Suprapubic skin (tissue), 4 donors: Measurements from ENCODE around the gene LHX3. TPM values are rescaled to one million over a fixed set of nuclear protein-coding genes. Genes with fewer than 3 reads are reported as not detected.

Experiments
- DNase-seq, 2 donors: peaks; one replicate each; pipeline ENCODE4 v3.0.0-alpha.2; 2019; ENCODE audit warnings: low spot score in 2 of 2
- H3K27ac ChIP-seq: fragments of 200-600 bp; sonication (generic); one replicate; pipeline ENCODE4 v1.5.1; 2019
- H3K27me3 ChIP-seq: fragments of 200-600 bp; sonication (generic); one replicate; pipeline ENCODE4 v1.5.1; 2019
- H3K36me3 ChIP-seq: fragments of 200-600 bp; sonication (generic); one replicate; pipeline ENCODE4 v1.5.1; 2019
- H3K4me1 ChIP-seq: fragments of 200-600 bp; sonication (generic); one replicate; pipeline ENCODE4 v1.5.1; 2019
- H3K4me3 ChIP-seq: fragments of 200-600 bp; sonication (generic); one replicate; pipeline ENCODE4 v1.5.1; 2019; ENCODE audit warnings: mild to moderate bottlenecking
- H3K9me3 ChIP-seq: fragments of 200-600 bp; sonication (generic); one replicate; pipeline ENCODE4 v1.5.1; 2019
- EP300 ChIP-seq: sonication (generic); formaldehyde crosslinking; IDR thresholded peaks from one replicate; pipeline ENCODE4 v1.6.1; 2017; ENCODE audit warnings: antibody characterized with exemption
- POLR2A ChIP-seq, 2 donors: fragments of 450-650 bp; IDR thresholded peaks; one replicate each; pipeline ENCODE4 v1.6.1; 2017; ENCODE audit warnings: antibody characterized with exemption in 2 of 2, mild to moderate bottlenecking in 2 of 2, moderate library complexity in 2 of 2
- POLR2AphosphoS5 ChIP-seq, 3 donors: sonication (generic); formaldehyde crosslinking; IDR thresholded peaks; one replicate each; pipeline ENCODE4 v1.6.1; 2017; ENCODE audit warnings: antibody characterized with exemption in 3 of 3
- WGBS: methylation state at CpG from one replicate; pipeline ENCODE4 v1.1.5; 2018; 5-methylcytosine and 5-hydroxymethylcytosine counted together
- total RNA-seq, 4 donors: library from RNA; depleted of rRNA; stranded (reverse); fragments of >200 nt; gene quantifications; one replicate each; pipeline ENCODE4 v1.1.0, GENCODE V29; 2016
- TF ChIP-seq, protein P1 (sequence below), 2 donors: fragments of 200-600 bp in 1 of 2; fragments of 450-650 bp in 1 of 2; sonication (generic) in 1 of 2; IDR thresholded peaks; one replicate each; pipeline ENCODE4 v1.5.1; 2016 to 2019; ENCODE audit warnings: antibody characterized with exemption in 2 of 2, mild to moderate bottlenecking in 1 of 2, moderate library complexity in 1 of 2

The LHX3 gene
- total RNA-seq, 4 donors from 2014 or later, result 0.26 TPM; not detected in 2

DNA sequence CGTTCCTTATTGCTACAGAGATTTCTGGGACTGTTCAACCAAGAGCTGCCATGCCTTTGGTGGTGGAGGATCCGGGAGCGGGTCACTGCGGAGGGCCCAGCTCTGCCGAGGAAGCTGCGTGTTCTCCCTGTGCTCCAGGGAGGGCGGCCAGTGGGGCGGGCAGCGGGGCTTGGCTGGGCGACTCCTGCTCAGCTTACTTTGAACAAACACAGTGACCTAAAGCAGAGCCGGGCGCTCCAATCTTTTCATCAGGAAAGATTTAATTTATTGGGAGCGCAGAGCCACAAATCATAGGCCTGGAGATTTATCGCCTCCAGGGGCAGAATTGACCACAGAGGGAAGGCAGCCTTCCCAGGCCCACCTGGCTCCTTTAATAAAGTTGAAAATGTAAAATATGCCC, 27.7 kb downstream of the LHX3 start:
- Histone ChIP-seq H3K9me3 (no peaks in the 10 kb centered on the region), H3K27me3 (peaks cover 42% of the 10 kb centered on the region), H3K4me3 (no peak overlapping the region), H3K27ac (no peak overlapping the region), H3K36me3 (no peaks in the 10 kb centered on the region), H3K4me1 (no peaks in the 10 kb centered on the region)
- no peak for TF ChIP-seq EP300
- no peak for TF ChIP-seq POLR2AphosphoS5 (IDR thresholded peaks at IDR 0.05)
- no peak for TF ChIP-seq POLR2A (IDR thresholded peaks at IDR 0.05)
- TF ChIP-seq, protein P1, sequence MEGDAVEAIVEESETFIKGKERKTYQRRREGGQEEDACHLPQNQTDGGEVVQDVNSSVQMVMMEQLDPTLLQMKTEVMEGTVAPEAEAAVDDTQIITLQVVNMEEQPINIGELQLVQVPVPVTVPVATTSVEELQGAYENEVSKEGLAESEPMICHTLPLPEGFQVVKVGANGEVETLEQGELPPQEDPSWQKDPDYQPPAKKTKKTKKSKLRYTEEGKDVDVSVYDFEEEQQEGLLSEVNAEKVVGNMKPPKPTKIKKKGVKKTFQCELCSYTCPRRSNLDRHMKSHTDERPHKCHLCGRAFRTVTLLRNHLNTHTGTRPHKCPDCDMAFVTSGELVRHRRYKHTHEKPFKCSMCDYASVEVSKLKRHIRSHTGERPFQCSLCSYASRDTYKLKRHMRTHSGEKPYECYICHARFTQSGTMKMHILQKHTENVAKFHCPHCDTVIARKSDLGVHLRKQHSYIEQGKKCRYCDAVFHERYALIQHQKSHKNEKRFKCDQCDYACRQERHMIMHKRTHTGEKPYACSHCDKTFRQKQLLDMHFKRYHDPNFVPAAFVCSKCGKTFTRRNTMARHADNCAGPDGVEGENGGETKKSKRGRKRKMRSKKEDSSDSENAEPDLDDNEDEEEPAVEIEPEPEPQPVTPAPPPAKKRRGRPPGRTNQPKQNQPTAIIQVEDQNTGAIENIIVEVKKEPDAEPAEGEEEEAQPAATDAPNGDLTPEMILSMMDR (IDR thresholded peaks at IDR 0.05), result no peak
- DNase-seq, result no peak
- WGBS, result 62% methylated on average over 7 of the region's 14 CpGs

DNA sequence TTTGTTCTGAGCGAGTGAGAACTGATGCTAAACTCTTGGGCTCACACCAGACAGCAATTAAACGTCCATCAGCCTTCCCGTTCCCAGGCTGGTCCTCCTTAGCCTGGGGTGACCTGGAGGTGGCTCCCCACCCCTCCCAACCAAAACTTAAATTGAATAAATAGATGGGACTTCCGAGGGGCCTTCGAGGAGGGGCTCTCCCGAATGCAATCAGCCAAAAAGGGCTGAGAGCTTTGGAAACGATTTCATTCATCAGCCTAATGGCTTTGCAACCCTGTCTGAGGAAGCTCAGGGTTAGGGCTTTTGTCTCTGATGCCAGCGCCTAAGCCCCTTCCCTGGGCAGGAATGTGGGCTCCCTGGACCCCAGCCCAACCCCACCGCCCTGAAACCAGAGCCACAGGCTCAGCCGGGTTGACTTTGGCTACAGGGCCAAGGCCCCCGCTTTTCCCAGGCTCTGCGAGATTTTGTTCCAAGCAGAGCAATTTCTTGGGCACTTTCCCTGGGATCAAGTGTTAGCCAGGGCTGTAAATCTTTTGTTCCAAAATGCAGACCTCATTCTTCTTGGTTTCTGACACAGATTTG, 29.2 kb downstream of the LHX3 start:
- DNase-seq, result no peak
- H3K27me3 ChIP-seq, result peaks cover 48% of the 10 kb centered on the region
- no peaks in the 10 kb centered on the region for H3K9me3 ChIP-seq
- H3K4me1 ChIP-seq, result no peaks in the 10 kb centered on the region
- WGBS, result 54% methylated on average over 11 of the region's 12 CpGs
- no peak overlapping the region for H3K27ac ChIP-seq
- H3K36me3 ChIP-seq, result no peaks in the 10 kb centered on the region
- TF ChIP-seq, protein P1 (IDR thresholded peaks at IDR 0.05), result no peak
- no peak for TF ChIP-seq EP300
- no peak for TF ChIP-seq POLR2A (IDR thresholded peaks at IDR 0.05)
- no peak for TF ChIP-seq POLR2AphosphoS5 (IDR thresholded peaks at IDR 0.05)
- no peak overlapping the region for H3K4me3 ChIP-seq

DNA sequence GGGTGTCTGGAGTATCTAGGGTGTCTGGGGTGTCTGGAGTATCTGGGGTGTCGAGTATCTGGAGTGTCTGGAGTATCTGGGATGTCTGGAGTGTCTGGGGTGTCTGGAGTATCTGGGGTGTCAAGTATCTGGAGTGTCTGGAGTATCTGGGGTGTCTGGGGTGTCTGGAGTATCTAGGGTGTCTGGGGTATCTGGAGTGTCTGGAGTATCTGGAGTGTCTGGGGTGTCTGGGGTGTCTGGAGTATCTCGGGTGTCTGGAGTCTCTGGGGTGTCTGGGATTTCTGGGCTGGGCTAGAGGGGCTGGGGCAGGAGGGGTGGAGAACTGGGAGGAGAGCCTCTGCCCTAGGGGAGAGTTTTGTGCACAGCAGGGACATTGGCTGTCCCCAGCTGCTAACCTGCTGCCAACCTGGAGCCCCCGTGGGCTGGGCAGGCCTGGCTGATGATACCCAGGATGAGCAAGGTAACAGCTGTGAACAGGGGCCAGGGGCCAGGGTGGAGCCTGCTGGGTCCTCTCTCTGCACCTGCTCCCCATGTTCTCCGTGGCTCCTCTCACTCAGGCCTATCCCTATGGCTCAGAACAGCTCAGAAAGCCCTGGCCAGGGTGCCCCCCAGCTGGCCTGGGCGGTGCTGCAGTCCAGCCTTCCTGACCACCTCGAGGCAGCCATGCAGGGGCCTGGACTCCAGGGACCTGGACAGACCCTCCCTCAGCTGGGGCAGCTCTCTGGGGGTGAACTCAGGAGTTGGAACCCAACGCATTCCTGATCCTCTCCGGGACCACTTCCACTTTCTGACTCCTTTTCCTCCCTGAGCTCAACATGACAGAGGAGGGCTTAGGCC, 29.9 kb downstream of the LHX3 start:
- H3K27me3 ChIP-seq, result peaks cover 55% of the 10 kb centered on the region
- no peaks in the 10 kb centered on the region for H3K9me3 ChIP-seq
- no peak overlapping the region for H3K27ac ChIP-seq
- TF ChIP-seq POLR2AphosphoS5 (IDR thresholded peaks at IDR 0.05) (no peak), EP300 (no peak), POLR2A (IDR thresholded peaks at IDR 0.05) (no peak)
- TF ChIP-seq, protein P1 (IDR thresholded peaks at IDR 0.05), result no peak
- WGBS, result 82% methylated on average over 4 of the region's 8 CpGs
- no peak overlapping the region for H3K4me3 ChIP-seq
- no peak for DNase-seq
- no peaks in the 10 kb centered on the region for H3K36me3 ChIP-seq
- no peaks in the 10 kb centered on the region for H3K4me1 ChIP-seq

DNA sequence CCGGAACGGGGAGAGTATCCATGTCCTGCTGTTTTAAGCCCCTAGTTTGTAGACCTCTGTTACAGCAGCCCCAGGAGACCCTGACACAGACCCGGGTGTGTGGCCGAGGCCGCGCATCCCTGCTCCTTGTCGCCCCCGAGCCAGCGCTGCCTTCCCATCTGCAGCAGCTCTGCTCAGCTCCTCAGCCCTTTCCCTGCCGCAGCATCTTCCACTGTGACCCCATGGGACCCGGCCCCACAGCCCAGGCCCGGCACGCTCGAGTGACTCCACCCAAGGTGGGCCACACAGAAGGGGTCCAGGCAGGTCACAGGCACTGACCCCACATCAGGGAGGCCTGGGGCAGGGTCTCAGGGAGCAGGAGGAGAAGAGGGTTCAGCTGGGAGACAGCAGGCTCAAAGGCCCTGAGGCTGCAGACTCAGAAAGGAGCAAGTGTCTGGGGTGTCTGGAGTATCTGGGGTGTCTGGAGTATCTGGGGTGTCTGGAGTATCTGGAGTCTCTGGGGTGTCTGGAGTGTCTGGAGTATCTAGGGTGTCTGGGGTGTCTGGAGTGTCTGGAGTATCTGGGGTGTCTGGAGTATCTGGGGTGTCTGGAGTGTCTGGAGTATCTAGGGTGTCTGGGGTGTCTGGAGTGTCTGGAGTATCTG, 31.2 kb downstream of the LHX3 start:
- no peaks in the 10 kb centered on the region for H3K4me1 ChIP-seq
- no peaks in the 10 kb centered on the region for H3K9me3 ChIP-seq
- peaks cover 56% of the 10 kb centered on the region for H3K27me3 ChIP-seq
- 81% methylated on average over 12 of the region's 14 CpGs for WGBS
- H3K4me3 ChIP-seq, result no peak overlapping the region
- DNase-seq, result no peak
- TF ChIP-seq EP300 (no peak), POLR2A (IDR thresholded peaks at IDR 0.05) (no peak), POLR2AphosphoS5 (IDR thresholded peaks at IDR 0.05) (no peak)
- TF ChIP-seq, protein P1 (IDR thresholded peaks at IDR 0.05), result no peak
- H3K27ac ChIP-seq, result no peak overlapping the region
- no peaks in the 10 kb centered on the region for H3K36me3 ChIP-seq
